HepG2 (cell line): ENCODE results near the gene GRHL1.
A peak's percentile ranks its signal among the peaks of the same experiment; 100 is the strongest.

ENCODE experiments used
- ATF3 ChIP-seq: sonication (generic); formaldehyde crosslinking; IDR thresholded peaks from 2 replicates; pipeline ENCODE4 v1.4.0; 2020; ENCODE audit warnings: missing genetic modification reagents
- ATF7 ChIP-seq, 2 experiments: fragments of 450-650 bp in 1 of 2; sonication (generic) in 1 of 2; formaldehyde crosslinking in 1 of 2; IDR thresholded peaks; 2 replicates each; pipeline versions ENCODE4 v1.4.0 to v1.6.1; 2016 to 2020; ENCODE audit warnings: antibody characterized with exemption in 1 of 2, mild to moderate bottlenecking in 1 of 2, missing genetic modification reagents in 1 of 2
- HINFP ChIP-seq: sonication (generic); formaldehyde crosslinking; IDR thresholded peaks from 2 replicates; pipeline ENCODE4 v1.4.0; 2020; ENCODE audit warnings: low read depth, mild to moderate bottlenecking, missing genetic modification reagents
- PATZ1 ChIP-seq: sonication (generic); formaldehyde crosslinking; IDR thresholded peaks from 2 replicates; pipeline ENCODE4 v1.4.0; 2020; ENCODE audit warnings: missing genetic modification reagents
- UBTF ChIP-seq: sonication (generic); formaldehyde crosslinking; IDR thresholded peaks from 2 replicates; pipeline ENCODE4 v1.4.0; 2020; ENCODE audit warnings: mild to moderate bottlenecking, missing genetic modification reagents
- ZC3H4 ChIP-seq: sonication (generic); formaldehyde crosslinking; IDR thresholded peaks from 2 replicates; pipeline ENCODE4 v1.4.0; 2020; ENCODE audit warnings: missing genetic modification reagents, borderline replicate concordance
- ZNF263 ChIP-seq: sonication (generic); formaldehyde crosslinking; IDR thresholded peaks from 2 replicates; pipeline ENCODE4 v1.4.0; 2020; ENCODE audit warnings: missing genetic modification reagents
- ZNF503 ChIP-seq: sonication (generic); formaldehyde crosslinking; IDR thresholded peaks from 2 replicates; pipeline ENCODE4 v1.4.0; 2020; ENCODE audit warnings: missing genetic modification reagents
- ZNF644 ChIP-seq: IDR thresholded peaks from 2 replicates; pipeline ENCODE4 v1.6.1; 2016; ENCODE audit warnings: low read depth
- ZSCAN30 ChIP-seq: sonication (generic); formaldehyde crosslinking; IDR thresholded peaks from 2 replicates; pipeline ENCODE4 v1.5.0; 2020; ENCODE audit warnings: mild to moderate bottlenecking, missing genetic modification reagents

GRCh38 chr2:9951522-9952285, at the start of gene GRHL1:
- 0 out of 2 replicates have a peak, but pooled peaks have one; percentile 30 for TF ChIP-seq ZNF503 (CRISPR knock-in tag)
- no peak; the same call in 1 of the 2 replicates for TF ChIP-seq ATF3 (CRISPR knock-in tag)
- no peak for TF ChIP-seq ZC3H4 (CRISPR knock-in tag)
- TF ChIP-seq PATZ1, result peak; percentile 88
- no peak for TF ChIP-seq ATF7 (IDR thresholded peaks at IDR 0.05)
- TF ChIP-seq ATF7 (CRISPR knock-in tag; IDR thresholded peaks at IDR 0.05), result no peak
- no peak for TF ChIP-seq HINFP (CRISPR knock-in tag)
- TF ChIP-seq ZNF263, result peak; percentile 63; the same call in 1 of the 2 replicates
- no peak for TF ChIP-seq ZNF644
- TF ChIP-seq UBTF (CRISPR knock-in tag), result peak; percentile 86
- TF ChIP-seq ZSCAN30, result no peak
